H1 (cell line): Measurements from ENCODE around the gene IL17REL. TPM values are rescaled to one million over a fixed set of nuclear protein-coding genes. Genes with fewer than 3 reads are reported as not detected.

Source experiments
- EP300 ChIP-seq, 2 experiments: IDR thresholded peaks; 1 replicate in 1 of 2; 2 replicates in 1 of 2; pipeline ENCODE4 v1.6.1; 2011 to 2012; ENCODE audit warnings: low read depth in 2 of 2, low read length in 2 of 2, mild to moderate bottlenecking in 2 of 2, borderline replicate concordance in 1 of 2, inconsistent platforms in 1 of 2, moderate library complexity in 1 of 2
- NANOG ChIP-seq: IDR thresholded peaks from 2 replicates; pipeline ENCODE4 v1.6.1; 2011; ENCODE audit warnings: low read length, low read depth, mild to moderate bottlenecking, inconsistent platforms; ENCODE audit not compliant: insufficient read depth, poor library complexity, severe bottlenecking
- RFX5 ChIP-seq: IDR thresholded peaks from 2 replicates; pipeline ENCODE4 v1.6.1; 2011; ENCODE audit warnings: low read depth, low read length, improper control_type of control experiment, borderline replicate concordance
- SUZ12 ChIP-seq: fragments of 200-600 bp; sonication (generic); IDR thresholded peaks from 2 replicates; pipeline ENCODE4 v1.6.1; 2012; ENCODE audit warnings: mild to moderate bottlenecking, inconsistent platforms, low read length, moderate library complexity, mixed read lengths
- polyA plus RNA-seq, 7 experiments: library from polyadenylated mRNA; depleted of rRNA in 3 of 7; stranded (reverse) in 5 of 7; unstranded in 2 of 7; fragments of >200 nt in 5 of 7; fragments of 200-250 nt in 2 of 7; gene quantifications; 1 replicate in 5 of 7; 2 replicates in 1 of 7; 4 replicates in 1 of 7; pipeline versions ENCODE4 v1.2.1 to v1.2.3, GENCODE V29; 2011 to 2013; ENCODE audit warnings: missing spikeins in 2 of 7, mixed read lengths in 2 of 7
- total RNA-seq: library from RNA; stranded (reverse); fragmentation: NEBNext Ultra II Directional; extraction: Animal tissue kit (Norgen Biotek cat#: 25700); gene quantifications from 2 replicates; pipeline ENCODE4 v1.2.1, GENCODE V29; 2021
- TF ChIP-seq, protein P1 (sequence below): fragments of 300-600 bp; sonication (generic); IDR thresholded peaks from 2 replicates; pipeline ENCODE4 v1.7.1; 2012; ENCODE audit warnings: low read length, moderate library complexity, mild to moderate bottlenecking, inconsistent platforms; ENCODE audit not compliant: insufficient replicate concordance
- TF ChIP-seq, protein P2 (sequence below): IDR thresholded peaks from 2 replicates; pipeline ENCODE4 v1.6.1; 2011; ENCODE audit warnings: low read length, improper control_type of control experiment

The IL17REL gene
- total and polyA plus RNA-seq, 2 of the 8 experiments (the other 6 are each of a cell fraction or from before 2014, with no cell fraction given) = 0.15 to 0.20 TPM

DNA sequence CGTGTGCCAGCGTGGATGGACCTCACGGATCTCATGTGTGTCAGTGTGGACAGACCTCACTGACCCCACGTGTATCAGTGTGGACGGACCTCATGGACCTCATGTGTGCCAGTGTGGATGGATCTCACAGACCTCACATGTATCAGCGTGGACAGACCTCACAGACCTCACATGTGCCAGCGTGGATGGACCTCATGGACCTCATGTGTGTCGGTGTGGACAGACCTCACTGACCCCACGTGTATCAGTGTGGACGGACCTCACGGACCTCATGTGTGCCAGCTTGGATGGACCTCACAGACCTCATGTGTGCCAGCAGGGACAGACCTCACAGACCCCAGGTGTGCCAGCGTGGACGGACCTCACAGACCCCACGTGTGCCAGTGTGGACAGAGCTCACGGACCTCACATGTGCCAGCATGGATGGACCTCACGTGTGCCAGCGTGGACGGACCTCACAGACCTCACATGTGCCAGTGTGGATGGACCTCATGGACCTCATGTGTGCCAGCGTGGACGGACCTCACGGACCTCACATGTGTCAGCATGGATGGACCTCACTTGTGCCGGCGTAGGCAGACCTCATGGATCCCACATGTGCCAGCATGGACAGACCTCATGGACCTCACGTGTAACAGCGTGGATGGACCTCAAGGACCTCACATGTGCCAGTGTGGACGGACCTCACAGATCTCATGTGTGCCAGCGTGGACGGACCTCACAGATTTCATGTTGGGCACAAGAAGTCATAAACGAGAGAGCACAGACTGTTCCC lies 27.3 kb upstream of the IL17REL start (continued):
- TF ChIP-seq, protein P1, sequence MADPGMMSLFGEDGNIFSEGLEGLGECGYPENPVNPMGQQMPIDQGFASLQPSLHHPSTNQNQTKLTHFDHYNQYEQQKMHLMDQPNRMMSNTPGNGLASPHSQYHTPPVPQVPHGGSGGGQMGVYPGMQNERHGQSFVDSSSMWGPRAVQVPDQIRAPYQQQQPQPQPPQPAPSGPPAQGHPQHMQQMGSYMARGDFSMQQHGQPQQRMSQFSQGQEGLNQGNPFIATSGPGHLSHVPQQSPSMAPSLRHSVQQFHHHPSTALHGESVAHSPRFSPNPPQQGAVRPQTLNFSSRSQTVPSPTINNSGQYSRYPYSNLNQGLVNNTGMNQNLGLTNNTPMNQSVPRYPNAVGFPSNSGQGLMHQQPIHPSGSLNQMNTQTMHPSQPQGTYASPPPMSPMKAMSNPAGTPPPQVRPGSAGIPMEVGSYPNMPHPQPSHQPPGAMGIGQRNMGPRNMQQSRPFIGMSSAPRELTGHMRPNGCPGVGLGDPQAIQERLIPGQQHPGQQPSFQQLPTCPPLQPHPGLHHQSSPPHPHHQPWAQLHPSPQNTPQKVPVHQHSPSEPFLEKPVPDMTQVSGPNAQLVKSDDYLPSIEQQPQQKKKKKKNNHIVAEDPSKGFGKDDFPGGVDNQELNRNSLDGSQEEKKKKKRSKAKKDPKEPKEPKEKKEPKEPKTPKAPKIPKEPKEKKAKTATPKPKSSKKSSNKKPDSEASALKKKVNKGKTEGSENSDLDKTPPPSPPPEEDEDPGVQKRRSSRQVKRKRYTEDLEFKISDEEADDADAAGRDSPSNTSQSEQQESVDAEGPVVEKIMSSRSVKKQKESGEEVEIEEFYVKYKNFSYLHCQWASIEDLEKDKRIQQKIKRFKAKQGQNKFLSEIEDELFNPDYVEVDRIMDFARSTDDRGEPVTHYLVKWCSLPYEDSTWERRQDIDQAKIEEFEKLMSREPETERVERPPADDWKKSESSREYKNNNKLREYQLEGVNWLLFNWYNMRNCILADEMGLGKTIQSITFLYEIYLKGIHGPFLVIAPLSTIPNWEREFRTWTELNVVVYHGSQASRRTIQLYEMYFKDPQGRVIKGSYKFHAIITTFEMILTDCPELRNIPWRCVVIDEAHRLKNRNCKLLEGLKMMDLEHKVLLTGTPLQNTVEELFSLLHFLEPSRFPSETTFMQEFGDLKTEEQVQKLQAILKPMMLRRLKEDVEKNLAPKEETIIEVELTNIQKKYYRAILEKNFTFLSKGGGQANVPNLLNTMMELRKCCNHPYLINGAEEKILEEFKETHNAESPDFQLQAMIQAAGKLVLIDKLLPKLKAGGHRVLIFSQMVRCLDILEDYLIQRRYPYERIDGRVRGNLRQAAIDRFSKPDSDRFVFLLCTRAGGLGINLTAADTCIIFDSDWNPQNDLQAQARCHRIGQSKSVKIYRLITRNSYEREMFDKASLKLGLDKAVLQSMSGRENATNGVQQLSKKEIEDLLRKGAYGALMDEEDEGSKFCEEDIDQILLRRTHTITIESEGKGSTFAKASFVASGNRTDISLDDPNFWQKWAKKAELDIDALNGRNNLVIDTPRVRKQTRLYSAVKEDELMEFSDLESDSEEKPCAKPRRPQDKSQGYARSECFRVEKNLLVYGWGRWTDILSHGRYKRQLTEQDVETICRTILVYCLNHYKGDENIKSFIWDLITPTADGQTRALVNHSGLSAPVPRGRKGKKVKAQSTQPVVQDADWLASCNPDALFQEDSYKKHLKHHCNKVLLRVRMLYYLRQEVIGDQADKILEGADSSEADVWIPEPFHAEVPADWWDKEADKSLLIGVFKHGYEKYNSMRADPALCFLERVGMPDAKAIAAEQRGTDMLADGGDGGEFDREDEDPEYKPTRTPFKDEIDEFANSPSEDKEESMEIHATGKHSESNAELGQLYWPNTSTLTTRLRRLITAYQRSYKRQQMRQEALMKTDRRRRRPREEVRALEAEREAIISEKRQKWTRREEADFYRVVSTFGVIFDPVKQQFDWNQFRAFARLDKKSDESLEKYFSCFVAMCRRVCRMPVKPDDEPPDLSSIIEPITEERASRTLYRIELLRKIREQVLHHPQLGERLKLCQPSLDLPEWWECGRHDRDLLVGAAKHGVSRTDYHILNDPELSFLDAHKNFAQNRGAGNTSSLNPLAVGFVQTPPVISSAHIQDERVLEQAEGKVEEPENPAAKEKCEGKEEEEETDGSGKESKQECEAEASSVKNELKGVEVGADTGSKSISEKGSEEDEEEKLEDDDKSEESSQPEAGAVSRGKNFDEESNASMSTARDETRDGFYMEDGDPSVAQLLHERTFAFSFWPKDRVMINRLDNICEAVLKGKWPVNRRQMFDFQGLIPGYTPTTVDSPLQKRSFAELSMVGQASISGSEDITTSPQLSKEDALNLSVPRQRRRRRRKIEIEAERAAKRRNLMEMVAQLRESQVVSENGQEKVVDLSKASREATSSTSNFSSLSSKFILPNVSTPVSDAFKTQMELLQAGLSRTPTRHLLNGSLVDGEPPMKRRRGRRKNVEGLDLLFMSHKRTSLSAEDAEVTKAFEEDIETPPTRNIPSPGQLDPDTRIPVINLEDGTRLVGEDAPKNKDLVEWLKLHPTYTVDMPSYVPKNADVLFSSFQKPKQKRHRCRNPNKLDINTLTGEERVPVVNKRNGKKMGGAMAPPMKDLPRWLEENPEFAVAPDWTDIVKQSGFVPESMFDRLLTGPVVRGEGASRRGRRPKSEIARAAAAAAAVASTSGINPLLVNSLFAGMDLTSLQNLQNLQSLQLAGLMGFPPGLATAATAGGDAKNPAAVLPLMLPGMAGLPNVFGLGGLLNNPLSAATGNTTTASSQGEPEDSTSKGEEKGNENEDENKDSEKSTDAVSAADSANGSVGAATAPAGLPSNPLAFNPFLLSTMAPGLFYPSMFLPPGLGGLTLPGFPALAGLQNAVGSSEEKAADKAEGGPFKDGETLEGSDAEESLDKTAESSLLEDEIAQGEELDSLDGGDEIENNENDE = no peak
- TF ChIP-seq EP300 (IDR thresholded peaks at IDR 0.05; ENCODE audit: borderline replicate concordance in 1 of 2, low read depth in 2 of 2, low read length in 2 of 2) (no peak), SUZ12 (no peak), NANOG (no peak), RFX5 (no peak)
- TF ChIP-seq, protein P2, sequence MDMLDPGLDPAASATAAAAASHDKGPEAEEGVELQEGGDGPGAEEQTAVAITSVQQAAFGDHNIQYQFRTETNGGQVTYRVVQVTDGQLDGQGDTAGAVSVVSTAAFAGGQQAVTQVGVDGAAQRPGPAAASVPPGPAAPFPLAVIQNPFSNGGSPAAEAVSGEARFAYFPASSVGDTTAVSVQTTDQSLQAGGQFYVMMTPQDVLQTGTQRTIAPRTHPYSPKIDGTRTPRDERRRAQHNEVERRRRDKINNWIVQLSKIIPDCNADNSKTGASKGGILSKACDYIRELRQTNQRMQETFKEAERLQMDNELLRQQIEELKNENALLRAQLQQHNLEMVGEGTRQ = no peak
- TF ChIP-seq, all 59 proteins: peak for 0
